Muscle layer of colon (tissue), 2 donors: Measurements from ENCODE around the gene B4GALNT3.

Experiments used
- H3K27ac ChIP-seq: one replicate; pipeline ENCODE4 v1.7.0; 2013; ENCODE audit warnings: low read depth, mild to moderate bottlenecking, low read length, moderate library complexity
- H3K27me3 ChIP-seq, 2 donors: one replicate each; pipeline ENCODE4 v1.7.0; 2013; ENCODE audit warnings: low read length in 2 of 2, mild to moderate bottlenecking in 2 of 2; ENCODE audit not compliant: insufficient read depth in 2 of 2, control insufficient read depth in 1 of 2
- H3K36me3 ChIP-seq: one replicate; pipeline ENCODE4 v1.7.0; 2013; ENCODE audit warnings: mild to moderate bottlenecking, low read length; ENCODE audit not compliant: insufficient read depth
- H3K4me1 ChIP-seq: one replicate; pipeline ENCODE4 v1.7.0; 2013; ENCODE audit warnings: mild to moderate bottlenecking, low read length; ENCODE audit not compliant: insufficient read depth
- H3K4me3 ChIP-seq, 2 donors: one replicate each; pipeline ENCODE4 v1.7.0; 2013; ENCODE audit warnings: low read length in 2 of 2, low read depth in 1 of 2, mild to moderate bottlenecking in 1 of 2, moderate library complexity in 1 of 2
- H3K9ac ChIP-seq: one replicate; pipeline ENCODE4 v1.7.0; 2013; ENCODE audit warnings: low read length
- H3K9me3 ChIP-seq: one replicate; pipeline ENCODE4 v1.7.0; 2013; ENCODE audit warnings: mild to moderate bottlenecking, low read length
- donor health status: abdominal sarcoma.
- donor health status: Adenocarcinoma of cecum.

B4GALNT3 gene

DNA sequence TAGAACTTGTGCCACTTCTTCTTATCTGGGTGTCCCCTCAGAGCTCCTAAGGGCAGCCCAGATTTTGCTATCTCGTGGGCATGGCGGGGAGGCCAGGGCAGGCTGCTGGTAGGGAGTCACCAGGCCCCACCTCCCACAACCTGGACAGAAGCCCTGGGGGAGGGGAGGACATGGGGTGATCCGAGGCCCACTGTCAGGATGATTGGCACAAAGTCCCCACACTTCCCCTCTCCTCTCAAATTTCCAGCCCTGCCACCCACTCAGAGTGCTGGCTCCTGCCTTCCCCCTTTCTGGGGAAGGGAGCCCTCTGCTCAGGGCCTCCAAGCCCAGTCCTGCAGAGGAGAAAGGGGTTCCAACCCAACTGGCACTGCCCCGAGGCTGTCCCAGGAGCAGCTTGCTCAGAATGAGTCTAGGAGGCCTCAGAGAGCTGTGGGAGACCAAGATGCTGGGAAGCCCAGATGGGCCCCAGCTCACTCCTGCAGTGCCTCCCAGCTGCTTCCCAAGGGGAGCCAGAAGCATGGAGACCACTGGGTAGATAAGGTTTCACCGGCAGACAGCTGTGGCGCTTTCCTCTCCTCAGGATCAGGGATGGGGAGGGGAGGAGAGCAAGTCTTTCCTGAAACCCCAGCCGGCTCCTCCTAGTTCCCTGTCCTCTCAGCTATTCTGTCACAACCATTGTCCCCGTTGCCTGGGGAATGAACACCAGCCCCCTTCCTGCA lies 82.8 kb downstream of the B4GALNT3 start:
- H3K9me3 ChIP-seq = no peaks in the 10 kb centered on the region
- H3K4me1 ChIP-seq = no peaks in the 10 kb centered on the region
- H3K9ac ChIP-seq = no peak overlapping the region
- no peaks in the 10 kb centered on the region for H3K36me3 ChIP-seq
- H3K27ac ChIP-seq = no peak overlapping the region
- H3K4me3 ChIP-seq = no peak overlapping the region
- peaks cover 0 to 12% of the 10 kb centered on the region in 2 donors for H3K27me3 ChIP-seq

DNA sequence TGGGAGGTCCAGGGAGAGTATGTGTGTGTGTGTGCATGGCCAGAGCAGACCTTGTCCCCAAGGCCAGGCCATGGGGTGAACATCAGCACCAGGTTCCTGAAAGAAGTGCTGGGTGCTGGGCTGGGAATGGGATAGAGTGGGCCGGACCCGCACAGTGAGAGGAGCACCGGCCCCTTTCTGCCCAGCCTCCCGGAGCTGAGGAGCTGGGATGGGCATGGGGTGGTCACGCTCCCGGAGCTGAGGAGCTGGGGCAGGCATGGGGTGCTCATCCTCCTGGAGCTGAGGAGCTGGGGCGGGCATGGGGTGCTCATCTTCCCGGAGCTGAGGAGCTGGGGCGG lies 83.3 kb downstream of the B4GALNT3 start:
- Histone ChIP-seq H3K27ac (no peak overlapping the region), H3K9ac (no peak overlapping the region), H3K4me1 (no peaks in the 10 kb centered on the region), H3K4me3 (no peak overlapping the region), H3K27me3 (peaks cover 0 to 17% of the 10 kb centered on the region in 2 donors), H3K36me3 (no peaks in the 10 kb centered on the region), H3K9me3 (no peaks in the 10 kb centered on the region)

DNA sequence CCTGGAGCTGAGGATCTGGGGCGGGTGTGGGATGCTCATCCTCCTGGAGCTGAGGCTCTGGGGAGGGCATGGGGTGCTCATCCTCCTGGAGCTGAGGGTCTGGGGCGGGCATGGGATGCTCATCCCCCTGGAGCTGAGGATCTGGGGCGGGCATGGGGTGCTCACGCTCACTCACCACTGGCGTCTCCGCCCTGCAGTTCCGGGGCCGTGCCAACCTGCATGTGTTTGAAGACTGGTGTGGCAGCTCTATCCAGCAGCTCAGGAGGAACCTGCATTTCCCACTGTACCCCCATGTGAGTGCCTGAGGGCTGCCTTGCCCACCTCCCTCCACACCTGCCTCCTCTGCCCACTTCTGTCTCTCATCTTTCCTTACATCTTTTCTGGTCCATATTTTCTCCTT lies 84.4 kb downstream of the B4GALNT3 start:
- H3K4me3 ChIP-seq = no peak overlapping the region
- H3K9ac ChIP-seq = no peak overlapping the region
- peaks cover 0 to 19% of the 10 kb centered on the region in 2 donors for H3K27me3 ChIP-seq
- H3K36me3 ChIP-seq = no peaks in the 10 kb centered on the region
- H3K9me3 ChIP-seq = no peaks in the 10 kb centered on the region
- no peak overlapping the region for H3K27ac ChIP-seq
- no peaks in the 10 kb centered on the region for H3K4me1 ChIP-seq

DNA sequence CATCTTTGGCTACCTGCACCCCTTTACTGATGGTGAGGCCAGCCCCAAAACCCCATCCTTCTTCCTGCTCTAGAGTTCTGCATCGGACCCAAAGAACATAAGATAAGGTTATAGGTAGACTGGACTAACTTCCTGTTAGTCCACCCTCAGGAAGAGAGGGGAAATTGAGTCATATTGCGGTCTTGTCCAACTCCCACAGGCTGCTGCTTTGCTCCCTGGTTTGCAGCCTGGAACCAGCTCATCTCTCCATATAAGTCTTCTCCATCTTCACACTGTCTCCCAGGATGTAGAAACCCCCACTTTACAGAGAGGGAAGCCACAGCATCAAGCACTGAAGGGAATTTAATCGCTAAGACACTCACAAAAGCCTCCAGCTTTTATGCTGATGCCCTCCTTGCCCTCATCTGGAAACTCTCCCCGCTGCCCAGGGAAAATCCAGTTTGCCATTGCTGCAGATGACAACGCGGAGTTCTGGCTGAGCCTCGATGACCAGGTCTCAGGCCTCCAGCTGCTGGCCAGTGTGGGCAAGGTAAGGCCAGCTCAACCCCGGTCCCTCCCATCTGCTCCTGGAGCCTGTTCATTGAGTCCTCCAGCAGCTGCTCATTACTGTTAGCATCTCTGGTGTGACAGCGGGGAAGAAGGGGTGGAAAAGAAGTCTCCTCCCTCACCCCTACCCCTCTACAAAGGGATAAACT lies 85.3 kb downstream of the B4GALNT3 start:
- H3K4me1 ChIP-seq = no peaks in the 10 kb centered on the region
- H3K4me3 ChIP-seq = no peak overlapping the region
- no peak overlapping the region for H3K27ac ChIP-seq
- H3K9ac ChIP-seq = no peak overlapping the region
- H3K27me3 ChIP-seq = peaks cover 0 to 19% of the 10 kb centered on the region in 2 donors
- no peaks in the 10 kb centered on the region for H3K9me3 ChIP-seq
- H3K36me3 ChIP-seq = no peaks in the 10 kb centered on the region

DNA sequence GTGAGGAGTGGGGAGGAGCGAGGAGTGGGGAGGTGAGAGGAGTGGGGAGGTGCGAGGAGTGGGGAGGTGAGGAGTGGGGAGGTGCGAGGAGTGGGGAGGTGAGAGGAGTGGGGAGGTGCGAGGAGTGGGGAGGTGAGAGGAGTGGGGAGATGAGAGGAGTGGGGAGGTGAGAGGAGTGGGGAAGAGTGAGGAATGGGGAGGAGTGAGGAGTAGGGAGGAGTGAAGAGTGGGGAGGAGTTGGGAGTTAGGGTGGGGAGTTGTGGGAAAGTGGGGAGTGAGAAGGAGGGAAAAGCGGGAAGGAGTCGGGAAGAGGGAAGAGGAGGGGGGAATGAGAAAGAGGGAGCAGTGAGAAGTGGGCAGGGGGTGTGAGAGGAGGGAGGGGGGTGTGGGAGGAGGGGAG lies 86.1 kb downstream of the B4GALNT3 start:
- no peak overlapping the region for H3K9ac ChIP-seq
- no peak overlapping the region for H3K27ac ChIP-seq
- H3K27me3 ChIP-seq = peaks cover 0 to 19% of the 10 kb centered on the region in 2 donors
- no peak overlapping the region for H3K4me3 ChIP-seq
- H3K9me3 ChIP-seq = no peaks in the 10 kb centered on the region
- H3K36me3 ChIP-seq = no peaks in the 10 kb centered on the region
- H3K4me1 ChIP-seq = no peaks in the 10 kb centered on the region

DNA sequence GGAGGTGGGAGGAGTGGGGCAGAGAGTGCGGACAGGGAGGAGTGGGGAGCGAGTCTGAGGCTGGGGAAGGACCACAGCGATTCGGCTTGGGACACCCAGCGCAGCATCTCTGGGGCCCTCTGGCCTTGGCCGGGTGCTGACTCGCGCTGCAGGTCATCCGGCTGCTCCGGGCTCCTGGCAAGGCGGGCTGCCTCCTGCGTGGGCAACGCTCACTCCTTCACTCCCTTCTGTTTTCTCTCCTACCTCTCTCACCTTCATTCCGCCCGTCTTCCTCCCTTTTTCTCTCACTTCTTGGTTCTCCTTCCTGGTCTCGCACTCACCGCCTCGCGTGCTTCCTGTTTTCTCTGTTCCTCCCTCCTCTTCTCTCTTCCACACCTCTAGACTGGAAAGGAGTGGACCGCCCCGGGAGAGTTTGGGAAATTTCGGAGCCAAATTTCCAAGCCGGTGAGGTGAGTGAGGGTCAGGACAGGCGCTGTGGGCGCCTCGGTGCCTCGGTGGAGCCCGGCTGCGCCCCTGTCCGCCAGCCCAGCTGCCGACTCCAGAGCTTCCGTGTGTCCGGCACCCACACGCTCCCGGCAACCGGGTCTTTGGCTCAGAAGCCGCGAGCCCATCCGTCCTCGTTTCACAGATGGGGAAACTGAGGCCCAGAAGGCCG lies 86.7 kb downstream of the B4GALNT3 start:
- no peak overlapping the region for H3K9ac ChIP-seq
- peaks cover 0 to 19% of the 10 kb centered on the region in 2 donors for H3K27me3 ChIP-seq
- no peak overlapping the region for H3K27ac ChIP-seq
- H3K4me3 ChIP-seq = no peak overlapping the region
- no peaks in the 10 kb centered on the region for H3K9me3 ChIP-seq
- H3K36me3 ChIP-seq = no peaks in the 10 kb centered on the region
- H3K4me1 ChIP-seq = no peaks in the 10 kb centered on the region

DNA sequence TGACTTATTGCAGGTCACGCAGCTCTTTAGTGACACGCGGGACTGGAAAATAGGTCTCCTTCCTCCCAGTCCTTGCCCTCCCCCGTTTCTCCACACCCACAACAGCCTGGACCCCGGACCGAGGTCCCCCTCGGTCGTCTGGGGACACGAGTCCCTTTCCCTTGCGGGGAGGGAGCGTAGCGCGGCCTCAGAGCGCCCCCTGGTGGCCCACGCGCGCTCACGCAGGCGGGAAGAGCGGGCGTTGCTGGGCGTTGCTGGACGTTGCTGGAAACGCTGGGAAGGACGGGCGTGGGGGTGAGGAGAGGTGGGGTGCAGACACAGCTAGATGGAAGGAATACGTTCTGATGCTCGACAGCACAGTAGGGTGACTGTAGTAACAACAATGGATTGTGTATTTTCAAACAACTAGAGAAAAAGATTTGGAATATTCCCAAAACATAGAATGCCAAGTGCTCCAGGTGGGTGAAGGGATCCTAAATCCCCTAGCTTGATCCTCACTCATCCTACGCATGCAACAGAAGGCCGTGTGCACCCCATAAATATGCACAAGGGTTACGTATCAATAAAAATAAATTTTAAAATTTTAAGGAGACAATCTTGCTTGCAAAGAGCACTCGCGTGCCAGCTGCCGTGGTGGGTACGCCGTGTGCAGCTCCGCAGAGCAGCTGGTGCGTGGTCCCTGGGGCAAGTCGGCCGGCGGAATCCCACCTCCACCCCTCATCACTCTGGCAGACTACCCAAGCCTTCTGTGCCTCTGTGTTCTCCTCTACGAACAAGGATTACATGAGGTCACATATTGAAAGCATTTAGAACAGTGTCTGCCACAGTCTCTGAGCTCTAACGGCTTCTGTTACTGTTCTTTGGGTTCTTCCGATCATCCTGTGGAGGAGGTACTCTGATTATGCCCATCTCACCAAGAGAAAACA lies 87.4 kb downstream of the B4GALNT3 start:
- no peaks in the 10 kb centered on the region for H3K9me3 ChIP-seq
- H3K4me3 ChIP-seq = no peak overlapping the region
- H3K4me1 ChIP-seq = no peaks in the 10 kb centered on the region
- no peaks in the 10 kb centered on the region for H3K36me3 ChIP-seq
- no peak overlapping the region for H3K27ac ChIP-seq
- no peak overlapping the region for H3K9ac ChIP-seq
- peaks cover 0 to 19% of the 10 kb centered on the region in 2 donors for H3K27me3 ChIP-seq

DNA sequence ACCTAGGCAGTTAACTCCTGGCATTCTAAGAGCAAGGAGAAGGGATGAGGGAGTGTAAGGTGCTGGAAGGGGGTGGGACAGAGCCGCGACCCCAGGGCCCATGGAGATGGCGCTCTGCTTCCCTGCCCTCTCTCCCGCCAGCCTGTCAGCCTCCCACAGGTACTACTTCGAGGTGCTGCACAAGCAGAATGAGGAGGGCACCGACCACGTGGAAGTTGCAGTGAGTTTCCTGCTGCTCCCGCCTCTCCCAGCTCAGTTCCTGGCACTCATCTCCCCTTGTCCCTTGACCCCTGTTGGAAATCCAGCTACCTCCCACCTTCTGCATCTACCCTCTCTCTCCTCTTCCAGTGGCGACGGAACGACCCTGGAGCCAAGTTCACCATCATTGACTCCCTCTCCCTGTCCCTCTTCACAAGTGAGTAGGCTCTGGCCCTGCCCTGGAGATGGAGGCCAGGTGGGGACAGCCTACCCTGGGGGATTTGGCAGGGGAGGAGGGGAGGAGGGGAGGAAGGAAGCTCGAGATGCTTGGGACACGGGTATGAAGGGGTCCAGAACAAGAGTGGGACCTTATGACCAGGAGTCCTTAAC lies 88.2 kb downstream of the B4GALNT3 start:
- no peak overlapping the region for H3K4me3 ChIP-seq
- H3K4me1 ChIP-seq = no peaks in the 10 kb centered on the region
- H3K27ac ChIP-seq = no peak overlapping the region
- H3K9me3 ChIP-seq = no peaks in the 10 kb centered on the region
- no peak overlapping the region for H3K9ac ChIP-seq
- no peaks in the 10 kb centered on the region for H3K36me3 ChIP-seq
- H3K27me3 ChIP-seq = peaks cover 0 to 19% of the 10 kb centered on the region in 2 donors

DNA sequence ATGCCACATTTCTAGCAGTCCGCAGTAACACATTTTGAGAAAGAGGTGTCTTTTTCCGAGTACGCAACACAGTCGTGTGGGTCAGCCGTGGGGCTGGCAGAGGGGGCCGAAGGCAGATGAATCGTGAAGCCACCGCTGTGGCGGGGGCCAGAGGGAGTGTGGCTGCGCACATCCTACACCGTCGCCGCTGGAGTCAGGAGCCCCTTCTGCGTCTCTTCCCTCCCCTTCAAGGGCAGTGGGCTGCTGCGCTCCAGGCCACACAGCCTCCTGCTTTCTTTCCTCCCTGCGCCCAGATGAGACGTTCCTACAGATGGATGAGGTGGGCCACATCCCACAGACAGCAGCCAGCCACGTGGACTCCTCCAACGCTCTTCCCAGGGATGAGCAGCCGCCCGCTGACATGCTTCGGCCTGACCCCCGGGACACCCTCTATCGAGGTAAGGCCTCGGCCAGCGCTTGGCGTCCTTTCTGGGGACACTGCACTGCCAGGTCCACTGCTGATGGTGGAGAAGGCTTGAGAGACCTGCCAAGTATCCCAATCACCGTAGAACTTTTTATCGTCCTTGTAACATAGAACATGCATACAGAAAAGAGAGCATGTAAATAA lies 89.8 kb downstream of the B4GALNT3 start:
- Histone ChIP-seq H3K4me3 (no peak overlapping the region), H3K9me3 (no peaks in the 10 kb centered on the region), H3K9ac (no peak overlapping the region), H3K27ac (no peak overlapping the region), H3K4me1 (no peaks in the 10 kb centered on the region), H3K36me3 (no peaks in the 10 kb centered on the region), H3K27me3 (peaks cover 0 to 19% of the 10 kb centered on the region in 2 donors)

DNA sequence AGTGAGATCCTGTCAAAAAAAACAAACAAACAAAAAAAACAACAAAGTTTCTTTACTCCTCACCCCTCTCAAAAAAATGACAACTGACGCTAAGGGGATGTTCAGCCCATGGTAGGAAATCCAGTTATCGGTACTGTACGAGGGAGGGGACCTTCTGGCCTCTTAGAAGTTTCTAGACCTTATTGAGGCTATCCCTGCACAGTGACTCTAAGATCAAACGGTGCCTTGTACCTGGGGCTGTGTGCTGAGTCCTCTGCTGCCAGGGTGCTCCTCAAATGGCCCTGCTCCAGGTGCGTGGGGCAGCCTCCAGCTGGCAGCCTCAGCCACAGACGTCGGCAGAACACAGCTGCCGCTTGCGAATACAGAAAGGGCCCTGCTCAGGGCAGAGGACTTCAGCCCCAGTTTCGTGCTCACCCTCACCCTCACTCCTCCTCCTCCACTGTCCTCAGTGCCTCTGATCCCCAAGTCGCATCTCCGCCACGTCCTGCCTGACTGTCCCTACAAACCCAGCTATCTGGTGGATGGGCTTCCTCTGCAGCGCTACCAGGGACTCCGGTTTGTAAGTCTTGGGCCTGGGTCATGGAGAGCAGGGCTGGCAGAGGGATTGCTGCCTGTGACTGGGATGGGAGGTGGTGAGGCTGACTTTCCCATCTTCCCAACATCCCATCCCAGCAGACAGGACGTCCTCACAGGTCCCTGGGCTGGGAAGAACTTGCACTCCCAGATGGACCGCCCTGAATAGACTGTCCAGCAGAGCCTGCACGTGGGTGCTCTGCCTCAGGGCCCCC lies 90.9 kb downstream of the B4GALNT3 start:
- H3K4me3 ChIP-seq = no peak overlapping the region
- H3K36me3 ChIP-seq = no peaks in the 10 kb centered on the region
- H3K4me1 ChIP-seq = no peaks in the 10 kb centered on the region
- H3K9me3 ChIP-seq = no peaks in the 10 kb centered on the region
- no peak overlapping the region for H3K9ac ChIP-seq
- H3K27ac ChIP-seq = no peak overlapping the region
- peaks cover 0 to 19% of the 10 kb centered on the region in 2 donors for H3K27me3 ChIP-seq
